Left ventricle myocardium superior (tissue), 1 donor: Measurements from ENCODE around the gene GPLD1. TPM values are rescaled to one million over a fixed set of nuclear protein-coding genes. Genes with fewer than 3 reads are reported as not detected.

ENCODE experiments used
- ATAC-seq: fragments of 200-7000 bp; cut with Tn5 transposase; one replicate; pipeline ENCODE4 v1.9.1; 2020; ENCODE audit warnings: mild to moderate bottlenecking, moderate library complexity
- DNase-seq: peaks from one replicate; pipeline ENCODE4 v3.0.0-alpha.2; 2020
- intact Hi-C: fragments of 100-400 bp; cut with micrococcal nuclease; formaldehyde crosslinking; loops from one replicate; pipeline ENCODE4 v1.11.0; 2022
- total RNA-seq: library from RNA; stranded (reverse); fragmentation: NEBNext Ultra II Directional; extraction: Animal tissue kit (Norgen Biotek cat#: 25700); gene quantifications from one replicate; pipeline ENCODE4 v1.2.1, GENCODE V29; 2021
- donor health status: DM: no; HTN: yes; CAD: no; lungs with severe emphysema.

The GPLD1 gene
- total RNA-seq, 1 donor from 2014 or later, result 1.1 TPM

DNA sequence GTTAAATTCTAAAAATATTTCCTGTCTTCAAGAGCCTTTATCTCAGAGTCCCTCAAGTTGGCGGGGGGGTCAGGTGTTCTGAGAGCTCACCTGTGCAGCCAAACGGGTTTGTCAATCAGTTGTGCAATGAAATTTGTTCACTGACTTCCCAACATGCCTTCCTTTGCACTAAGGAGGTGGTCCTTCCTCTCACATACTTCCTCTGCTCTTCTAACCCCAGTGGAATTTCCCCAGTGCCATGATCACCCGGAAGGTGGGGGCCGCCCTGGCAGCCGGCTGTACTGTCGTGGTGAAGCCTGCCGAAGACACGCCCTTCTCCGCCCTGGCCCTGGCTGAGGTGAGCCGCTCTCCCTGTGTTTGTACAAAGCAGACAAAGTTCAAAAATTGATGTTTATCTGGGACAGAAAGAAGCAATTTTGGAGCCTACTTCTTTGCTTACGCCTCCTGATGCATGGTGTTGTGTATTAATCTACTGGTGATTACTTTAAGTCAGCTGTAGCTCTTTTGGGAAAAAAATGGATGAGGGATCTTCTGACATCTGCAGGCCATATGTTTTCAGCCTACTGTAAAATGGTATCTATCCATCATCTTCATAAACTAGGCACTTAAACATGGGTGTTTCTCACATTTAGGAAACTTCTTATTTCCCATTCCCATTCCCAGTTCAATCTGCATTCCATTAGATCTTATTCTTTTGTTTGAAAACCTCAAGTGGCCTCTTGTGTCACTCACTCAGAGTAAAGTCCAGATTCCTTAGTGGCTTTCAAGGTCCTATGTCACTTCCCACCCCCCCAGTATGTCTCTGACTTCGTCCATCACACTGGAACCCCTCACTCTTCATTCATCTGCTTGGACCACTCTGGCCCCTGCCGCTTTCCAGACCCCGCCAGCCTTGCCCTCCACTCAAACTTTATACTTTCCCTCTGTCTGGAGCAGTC, 15.5 kb upstream of the GPLD1 start:
- ATAC-seq (no peak), DNase-seq (no peak)
- intact Hi-C loops, result no loop called here

DNA sequence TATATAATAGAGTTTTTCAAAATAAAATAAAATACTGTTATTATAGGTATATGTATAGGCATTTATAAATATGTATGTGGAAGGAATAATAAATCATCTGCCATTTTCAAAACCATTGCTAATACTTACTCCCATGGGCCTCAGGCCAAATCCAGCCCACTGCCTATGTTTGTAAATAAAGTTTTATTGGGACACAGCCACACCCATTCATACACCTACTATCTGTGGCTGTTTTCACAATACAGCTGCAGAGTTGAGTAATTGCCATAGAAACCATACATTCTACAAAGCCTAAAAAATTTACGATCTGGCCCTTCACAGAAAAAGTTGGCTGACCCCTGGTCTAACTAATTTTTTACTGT, 14.9 kb upstream of the GPLD1 start:
- DNase-seq (no peak), ATAC-seq (no peak)
- intact Hi-C loops, result no loop called here

GRCh38 chr6:24501914-24502313, 12.5 kb upstream of the GPLD1 start:
- intact Hi-C loops, result no loop called here
- no peak for DNase-seq
- no peak for ATAC-seq

GRCh38 chr6:24501374-24501773, 12.0 kb upstream of the GPLD1 start:
- intact Hi-C loops, result no loop called here
- no peak for ATAC-seq
- no peak for DNase-seq

- intact Hi-C loops, result no loop called here
- ATAC-seq (no peak), DNase-seq (no peak)
Measured at GRCh38 chr6:24500683-24501082, 11.3 kb upstream of the GPLD1 start.

DNA sequence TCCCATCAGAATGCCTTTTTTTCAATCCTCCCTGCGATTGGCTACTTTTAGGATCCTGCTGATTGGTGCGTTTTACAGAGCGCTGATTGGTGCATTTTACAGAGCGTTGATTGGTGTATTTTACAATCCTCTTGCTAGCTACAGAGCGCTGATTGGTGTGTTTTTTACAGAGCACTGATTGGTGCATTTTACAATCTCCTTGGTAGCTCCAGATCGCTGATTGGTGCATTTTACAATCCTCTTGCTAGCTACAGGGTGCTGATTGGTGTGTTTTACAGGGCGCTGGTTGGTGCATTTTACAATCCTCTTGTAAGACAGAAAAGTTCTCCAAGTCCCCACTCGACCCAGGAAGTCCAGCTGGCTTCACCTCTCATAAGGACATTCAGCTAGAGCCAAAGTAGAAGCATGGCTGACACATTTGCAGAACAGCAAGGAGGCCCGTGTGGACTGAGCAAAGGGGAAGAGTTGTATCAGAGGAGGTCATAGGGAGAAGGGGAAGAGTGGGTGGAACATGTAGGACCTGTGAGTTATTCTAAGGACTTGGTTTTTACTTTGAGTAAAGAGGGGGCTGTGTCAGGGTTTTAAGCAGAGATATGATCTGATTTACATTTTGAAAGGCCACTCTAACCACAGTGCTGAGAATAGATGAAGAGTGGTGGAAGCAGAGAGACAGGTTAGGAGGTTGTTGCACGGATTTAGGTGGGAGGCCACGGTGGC, 8.0 kb upstream of the GPLD1 start:
- no peak for ATAC-seq
- DNase-seq, result no peak
- intact Hi-C loops, result no loop called here

GRCh38 chr6:24494821-24495795, 5.7 kb upstream of the GPLD1 start, which contains the start of gene ALDH5A1:
ALDH5A1 (plus strand) TSS chr6:24494969; CDS start chr6:24494997, 28 bp downstream.
- DNase-seq (peak; percentile 84), ATAC-seq (peak; percentile 94)
- intact Hi-C loops, result no loop called here

DNA sequence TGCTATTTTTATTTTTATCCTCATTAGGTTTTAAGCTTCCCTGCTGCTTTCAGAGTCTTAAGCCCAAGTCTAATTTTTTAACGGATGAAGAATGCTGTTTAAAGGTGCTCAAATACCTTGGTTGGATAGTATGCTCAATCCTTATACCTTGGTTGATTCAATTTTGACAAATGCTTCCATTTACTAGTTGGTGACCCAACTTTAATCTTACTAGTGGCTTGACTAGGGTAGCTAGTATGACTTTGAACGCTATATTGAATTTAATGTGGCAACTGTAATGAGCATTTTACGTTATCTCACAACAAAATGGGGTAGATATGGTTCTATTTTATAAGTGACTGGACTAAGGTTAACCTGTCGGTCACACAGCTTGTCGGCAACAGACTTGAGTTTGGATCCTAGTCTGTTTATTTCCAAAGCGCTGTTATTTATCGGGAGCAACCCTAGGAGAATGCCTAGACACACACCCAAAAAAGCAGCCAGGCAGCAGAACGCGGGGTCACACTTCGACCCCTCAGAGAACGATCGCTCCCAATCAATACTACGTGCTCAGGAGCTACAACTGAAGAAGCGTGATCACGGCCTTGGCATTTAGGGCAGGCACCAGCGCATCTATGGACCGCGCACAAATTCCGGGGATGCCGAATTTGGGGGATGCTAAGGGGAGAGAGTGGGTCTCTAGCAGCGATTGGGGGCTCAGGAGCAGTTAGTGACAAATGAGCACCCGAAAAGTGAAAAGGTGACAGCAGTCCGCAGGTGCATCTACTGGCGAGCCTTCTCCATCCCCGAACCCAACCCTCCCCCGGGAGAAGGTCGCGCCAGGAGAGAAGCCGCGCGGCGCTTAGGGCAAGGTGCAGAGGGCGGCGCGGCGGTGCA, 4.8 kb upstream of the GPLD1 start:
- ATAC-seq (no peak), DNase-seq (no peak)
- intact Hi-C loops, result no loop called here

DNA sequence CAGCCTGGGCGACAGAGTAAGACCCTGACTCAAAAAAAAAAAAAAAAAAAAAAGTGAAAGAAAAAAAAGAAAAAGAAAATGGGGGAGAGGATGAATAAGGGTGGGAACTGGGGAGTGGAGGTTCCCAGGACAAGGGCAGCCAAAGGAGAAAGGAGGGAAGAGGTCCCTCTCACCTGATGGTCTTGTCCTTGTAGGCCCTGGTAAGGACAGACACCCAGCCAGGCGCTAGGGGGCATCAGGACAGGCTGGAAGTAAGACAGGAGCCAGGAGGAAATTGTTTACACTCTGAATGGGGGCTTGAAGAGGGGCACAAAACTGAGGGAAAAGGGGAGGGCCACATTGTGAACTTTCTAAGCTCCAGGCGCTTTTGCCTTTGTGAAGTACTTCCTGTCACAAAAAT, 3.1 kb upstream of the GPLD1 start:
- DNase-seq, result no peak
- intact Hi-C loops, result no loop called here
- ATAC-seq, result no peak

DNA sequence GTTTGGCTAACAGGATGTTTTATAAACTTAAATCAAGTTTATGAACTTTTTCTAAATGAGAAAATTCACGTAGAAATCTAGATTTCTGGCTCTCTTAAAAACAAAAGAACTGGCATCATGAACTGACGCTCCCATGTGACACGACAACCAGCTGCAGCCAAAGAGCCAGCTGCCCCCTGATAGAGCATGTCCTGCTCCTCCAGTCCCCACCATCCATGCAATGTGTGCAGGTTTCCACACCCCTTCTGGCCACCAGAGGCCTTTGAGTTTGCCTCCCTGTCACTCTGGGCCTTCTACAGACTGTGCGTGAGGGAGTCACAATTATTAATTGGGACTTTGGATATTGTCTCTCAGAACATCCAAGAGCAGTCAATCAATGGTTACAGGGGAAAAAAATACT, 1.6 kb upstream of the GPLD1 start:
- no peak for ATAC-seq
- DNase-seq, result no peak
- intact Hi-C loops, result no loop called here

DNA sequence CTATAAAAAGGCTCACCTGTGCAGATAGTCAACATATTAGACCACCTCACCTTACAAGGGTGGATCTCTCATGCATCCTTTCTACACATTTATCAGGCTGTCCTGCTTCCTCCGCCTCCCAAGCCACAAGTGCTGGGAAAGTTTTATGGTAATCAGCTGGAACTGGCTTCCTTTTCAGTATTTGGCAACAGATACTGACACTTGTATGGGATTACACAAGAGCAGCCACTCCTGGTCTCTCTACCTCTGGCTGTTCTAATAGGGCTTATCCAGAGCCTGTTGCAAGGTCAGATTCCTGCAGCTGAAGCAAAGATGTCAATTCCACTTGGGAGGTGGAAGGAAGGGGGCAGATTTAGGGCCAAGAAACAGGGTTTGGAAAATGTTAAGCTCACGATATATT, 503 bp upstream of the GPLD1 start:
- peak; percentile 81 for ATAC-seq
- DNase-seq, result no peak
- intact Hi-C loops, result no loop called here

- DNase-seq (no peak), ATAC-seq (no peak)
- intact Hi-C loops, result no loop called here
Measured at GRCh38 chr6:24486065-24486464, 3.3 kb downstream of the GPLD1 start.

GRCh38 chr6:24484657-24485323, 4.6 kb downstream of the GPLD1 start:
- intact Hi-C loops, result no loop called here
- DNase-seq, result no peak
- no peak for ATAC-seq

- peak; percentile 83 for ATAC-seq
- intact Hi-C loops, result no loop called here
- DNase-seq, result no peak
Measured at GRCh38 chr6:24481449-24481848, 7.9 kb downstream of the GPLD1 start.

DNA sequence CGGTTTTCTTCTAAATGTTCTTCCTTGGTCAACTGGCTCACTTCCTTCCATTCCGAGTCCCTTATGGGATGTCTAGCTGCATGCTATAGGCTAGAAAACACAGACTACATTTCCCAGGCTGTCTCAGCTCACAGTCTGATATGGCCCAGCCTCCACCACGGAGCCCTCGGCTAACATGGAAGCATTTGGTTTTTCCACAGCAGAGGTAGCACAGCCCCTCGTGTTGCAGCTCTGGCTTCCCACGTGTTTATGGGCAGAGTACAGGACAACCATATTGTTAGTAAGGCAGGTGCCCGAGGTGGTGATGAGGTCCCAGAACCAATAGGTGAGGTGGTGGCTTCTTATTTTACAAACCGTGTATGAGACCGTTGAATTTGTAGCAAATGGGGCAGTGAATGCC, 8.7 kb downstream of the GPLD1 start:
- intact Hi-C loops, result no loop called here
- ATAC-seq (no peak), DNase-seq (no peak)

GRCh38 chr6:24478903-24479302, 10.5 kb downstream of the GPLD1 start:
- no peak for ATAC-seq
- DNase-seq, result no peak
- intact Hi-C loops, result no loop called here

DNA sequence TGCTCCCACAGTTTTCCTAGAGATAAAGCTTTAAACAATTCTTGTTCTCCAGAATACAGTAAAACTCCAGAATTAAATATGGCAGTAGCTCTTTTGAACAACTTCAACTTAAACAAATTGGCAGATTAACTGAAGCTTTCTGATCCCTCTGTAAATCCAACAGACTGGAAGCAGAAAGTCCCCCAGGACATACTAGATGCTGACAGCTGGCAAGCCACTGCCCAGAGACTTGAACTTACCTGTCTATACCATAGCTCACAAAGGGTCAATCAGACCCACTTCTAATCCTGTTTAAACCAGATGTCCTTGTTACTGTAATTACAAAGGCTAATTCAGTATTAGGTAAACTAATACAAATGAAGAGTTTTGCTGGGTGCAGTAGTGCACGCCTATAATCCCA, 12.3 kb downstream of the GPLD1 start:
- ATAC-seq (no peak), DNase-seq (no peak)
- intact Hi-C loops, result no loop called here

DNA sequence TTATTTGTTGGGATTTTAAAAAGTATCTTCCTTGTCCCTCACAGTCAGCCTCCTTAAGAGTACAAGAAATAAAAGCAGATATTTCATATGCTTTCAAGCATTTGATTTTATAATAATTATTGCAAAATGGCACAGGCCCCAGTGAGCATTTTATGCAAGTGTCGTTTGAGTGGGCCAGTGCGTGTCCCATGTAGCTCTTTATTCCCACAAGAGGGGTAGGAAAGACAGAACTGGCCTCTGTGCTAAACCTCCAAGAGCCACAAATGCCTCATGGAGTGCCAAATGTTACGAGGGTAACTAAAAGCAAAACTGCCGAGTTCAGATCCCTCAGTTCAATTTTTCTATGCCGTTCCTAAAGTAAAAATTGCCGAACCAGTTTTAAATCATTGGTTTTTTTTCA, 12.7 kb downstream of the GPLD1 start:
- no peak for DNase-seq
- ATAC-seq, result no peak
- intact Hi-C loops, result no loop called here
